HG03442 (cell line): ENCODE measurements around the gene AKNA.

Experiments
- ATAC-seq: cut with Tn5 transposase; IDR thresholded peaks from one replicate; pipeline ENCODE4 v1.9.1; 2021; ENCODE audit warnings: mild to moderate bottlenecking, moderate library complexity; ENCODE audit not compliant: unreplicated experiment

The AKNA gene, protein sequence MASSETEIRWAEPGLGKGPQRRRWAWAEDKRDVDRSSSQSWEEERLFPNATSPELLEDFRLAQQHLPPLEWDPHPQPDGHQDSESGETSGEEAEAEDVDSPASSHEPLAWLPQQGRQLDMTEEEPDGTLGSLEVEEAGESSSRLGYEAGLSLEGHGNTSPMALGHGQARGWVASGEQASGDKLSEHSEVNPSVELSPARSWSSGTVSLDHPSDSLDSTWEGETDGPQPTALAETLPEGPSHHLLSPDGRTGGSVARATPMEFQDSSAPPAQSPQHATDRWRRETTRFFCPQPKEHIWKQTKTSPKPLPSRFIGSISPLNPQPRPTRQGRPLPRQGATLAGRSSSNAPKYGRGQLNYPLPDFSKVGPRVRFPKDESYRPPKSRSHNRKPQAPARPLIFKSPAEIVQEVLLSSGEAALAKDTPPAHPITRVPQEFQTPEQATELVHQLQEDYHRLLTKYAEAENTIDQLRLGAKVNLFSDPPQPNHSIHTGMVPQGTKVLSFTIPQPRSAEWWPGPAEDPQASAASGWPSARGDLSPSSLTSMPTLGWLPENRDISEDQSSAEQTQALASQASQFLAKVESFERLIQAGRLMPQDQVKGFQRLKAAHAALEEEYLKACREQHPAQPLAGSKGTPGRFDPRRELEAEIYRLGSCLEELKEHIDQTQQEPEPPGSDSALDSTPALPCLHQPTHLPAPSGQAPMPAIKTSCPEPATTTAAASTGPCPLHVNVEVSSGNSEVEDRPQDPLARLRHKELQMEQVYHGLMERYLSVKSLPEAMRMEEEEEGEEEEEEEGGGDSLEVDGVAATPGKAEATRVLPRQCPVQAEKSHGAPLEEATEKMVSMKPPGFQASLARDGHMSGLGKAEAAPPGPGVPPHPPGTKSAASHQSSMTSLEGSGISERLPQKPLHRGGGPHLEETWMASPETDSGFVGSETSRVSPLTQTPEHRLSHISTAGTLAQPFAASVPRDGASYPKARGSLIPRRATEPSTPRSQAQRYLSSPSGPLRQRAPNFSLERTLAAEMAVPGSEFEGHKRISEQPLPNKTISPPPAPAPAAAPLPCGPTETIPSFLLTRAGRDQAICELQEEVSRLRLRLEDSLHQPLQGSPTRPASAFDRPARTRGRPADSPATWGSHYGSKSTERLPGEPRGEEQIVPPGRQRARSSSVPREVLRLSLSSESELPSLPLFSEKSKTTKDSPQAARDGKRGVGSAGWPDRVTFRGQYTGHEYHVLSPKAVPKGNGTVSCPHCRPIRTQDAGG (N-terminal part only)

GRCh38 chr9:114387680-114388356 is at the start of gene AKNA:
AKNA (minus strand) TSS chr9:114387982; CDS start chr9:114381333, 6,649 bp downstream.
- ATAC-seq = peak; percentile 23

GRCh38 chr9:114437401-114437893 is 49.7 kb upstream of the AKNA start:
- ATAC-seq = no peak

- ATAC-seq = no peak
These were observed 47.1 kb upstream of the AKNA start for GRCh38 chr9:114434878-114435311.

GRCh38 chr9:114433720-114434255 is 46.0 kb upstream of the AKNA start:
- ATAC-seq = peak; percentile 58

DNA sequence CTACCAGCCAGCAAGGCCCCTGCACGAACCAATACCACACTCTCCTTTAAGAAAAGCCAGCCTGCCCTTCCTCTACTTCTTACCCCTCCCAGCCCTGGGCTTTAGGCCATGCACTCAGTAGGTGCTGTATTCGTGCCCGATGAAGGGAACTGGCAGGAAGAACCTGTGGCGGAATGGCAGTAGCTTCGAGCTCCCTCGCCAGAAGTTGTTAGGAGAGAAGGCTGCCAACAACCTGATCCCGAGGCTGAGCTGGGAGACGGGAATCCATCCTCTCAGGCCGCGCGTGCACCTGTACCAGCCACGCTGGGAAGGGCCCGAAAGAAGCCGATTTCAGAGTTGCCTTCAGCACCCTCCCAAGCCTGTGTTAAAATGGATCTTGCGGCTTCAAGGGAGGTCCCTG is 45.3 kb upstream of the AKNA start:
- ATAC-seq = no peak

DNA sequence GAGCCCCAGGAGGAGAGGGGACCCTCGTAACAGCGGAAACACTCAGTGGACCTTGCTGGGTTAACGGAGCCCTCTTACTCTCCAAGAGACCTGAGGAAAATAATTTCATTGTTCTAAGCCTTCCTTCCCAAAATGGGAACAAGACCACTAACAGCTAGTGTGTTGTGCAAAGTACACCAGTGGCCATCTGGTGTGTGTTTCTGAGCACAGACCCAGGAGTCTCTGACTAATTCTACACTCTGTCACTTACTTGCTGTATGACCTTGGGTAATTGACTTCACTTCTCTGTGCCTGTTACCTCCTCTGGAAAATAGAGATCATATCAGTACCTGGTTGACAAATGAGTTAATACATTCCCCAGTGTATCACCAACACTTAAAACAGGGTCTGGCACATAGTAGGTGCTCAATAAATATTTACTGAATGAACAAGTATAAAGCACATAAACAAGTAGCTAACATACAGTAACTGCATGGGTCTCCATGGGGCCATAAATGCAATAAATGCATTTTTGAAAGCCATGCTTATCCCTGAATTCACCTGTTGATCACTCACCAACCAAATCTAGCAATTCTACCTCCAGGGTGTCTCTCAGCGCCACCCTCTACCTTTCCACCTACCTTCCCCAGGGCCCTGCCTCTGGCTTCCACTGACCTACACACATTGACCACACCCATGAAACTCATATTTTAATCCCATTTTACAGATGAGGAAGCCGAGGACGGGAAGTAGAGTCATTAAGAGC is 44.7 kb upstream of the AKNA start:
- no peak for ATAC-seq

DNA sequence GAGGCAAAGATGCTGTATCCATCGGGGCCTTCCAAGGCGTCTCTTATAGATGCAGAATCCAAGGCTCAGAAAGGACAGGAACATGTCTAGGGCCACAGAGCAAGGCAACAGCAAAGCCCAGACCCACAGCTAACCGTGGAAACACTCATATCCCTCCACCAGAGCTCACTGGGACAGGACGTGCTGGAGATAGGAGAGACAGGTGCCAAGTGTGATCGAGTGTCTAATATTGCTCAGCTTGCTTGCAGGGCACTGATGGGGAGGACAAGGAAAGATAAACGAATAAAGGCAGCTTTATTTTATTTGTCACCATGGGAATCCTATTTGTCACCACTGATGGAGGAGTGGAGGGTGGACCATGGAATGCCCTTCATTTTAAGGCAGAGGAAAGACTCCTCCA is 44.0 kb upstream of the AKNA start:
- no peak for ATAC-seq

- no peak for ATAC-seq
These were observed 43.2 kb upstream of the AKNA start for GRCh38 chr9:114431003-114431402.

GRCh38 chr9:114430457-114430856 is 42.7 kb upstream of the AKNA start:
- no peak for ATAC-seq

DNA sequence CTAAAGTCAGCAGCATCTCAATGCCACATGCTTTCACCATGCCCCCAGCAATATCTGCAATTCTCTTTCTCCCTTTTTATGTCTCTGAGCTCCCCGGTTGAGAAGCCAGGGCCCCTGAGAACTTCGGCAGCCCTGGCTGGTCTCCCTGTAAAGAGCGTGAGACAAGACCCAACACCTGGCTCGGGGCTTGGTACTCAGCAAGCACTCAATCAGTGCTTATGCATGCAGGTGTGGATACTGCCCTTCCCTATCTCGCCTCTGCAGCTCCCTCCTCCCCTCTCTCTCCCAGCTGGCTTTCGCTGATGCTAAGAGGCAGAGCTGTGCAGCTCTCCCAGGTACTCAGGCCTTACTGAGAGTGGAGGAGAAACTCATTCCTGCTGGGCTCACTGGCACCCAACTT is 41.7 kb upstream of the AKNA start:
- no peak for ATAC-seq

DNA sequence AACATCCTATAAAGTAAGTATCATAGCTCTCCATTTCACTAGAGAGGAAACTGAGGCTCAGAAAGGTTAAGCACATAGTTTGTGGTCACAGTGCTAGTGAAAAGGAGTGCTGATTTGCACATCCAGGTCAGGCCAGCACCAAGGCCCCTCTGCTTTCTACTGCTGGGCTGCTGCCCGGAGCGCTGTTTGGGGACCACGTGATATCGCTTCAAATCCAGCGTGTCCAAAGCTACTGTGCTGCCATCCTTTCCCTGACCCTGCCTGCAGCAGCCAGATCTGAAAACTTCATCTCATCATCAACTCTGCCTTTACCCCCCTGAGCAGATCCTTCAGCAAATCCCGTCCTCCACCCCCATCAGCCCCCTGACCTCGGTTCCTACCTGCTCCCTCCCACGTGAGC is 40.7 kb upstream of the AKNA start:
- no peak for ATAC-seq

DNA sequence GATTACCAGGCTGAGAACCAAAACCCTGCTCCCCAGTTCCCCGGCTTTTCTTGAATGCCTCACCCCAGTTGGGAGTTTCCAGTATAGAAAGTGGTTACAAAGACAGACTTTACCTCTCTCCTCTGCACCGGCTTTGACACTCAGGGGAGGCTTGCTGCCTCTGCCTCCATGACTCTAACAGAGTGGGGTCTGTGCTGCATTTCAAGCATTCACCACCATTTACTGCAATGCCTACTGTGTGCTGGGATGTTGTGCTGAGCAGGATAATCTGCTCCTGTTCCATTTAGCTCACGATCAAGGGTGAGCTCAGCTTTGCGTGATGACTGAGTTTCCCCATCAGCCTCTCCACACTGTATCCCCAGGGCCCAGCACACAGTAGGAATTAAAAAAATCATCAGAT is 39.9 kb upstream of the AKNA start:
- ATAC-seq = no peak

GRCh38 chr9:114426046-114426948 is 38.5 kb upstream of the AKNA start:
- ATAC-seq = no peak

DNA sequence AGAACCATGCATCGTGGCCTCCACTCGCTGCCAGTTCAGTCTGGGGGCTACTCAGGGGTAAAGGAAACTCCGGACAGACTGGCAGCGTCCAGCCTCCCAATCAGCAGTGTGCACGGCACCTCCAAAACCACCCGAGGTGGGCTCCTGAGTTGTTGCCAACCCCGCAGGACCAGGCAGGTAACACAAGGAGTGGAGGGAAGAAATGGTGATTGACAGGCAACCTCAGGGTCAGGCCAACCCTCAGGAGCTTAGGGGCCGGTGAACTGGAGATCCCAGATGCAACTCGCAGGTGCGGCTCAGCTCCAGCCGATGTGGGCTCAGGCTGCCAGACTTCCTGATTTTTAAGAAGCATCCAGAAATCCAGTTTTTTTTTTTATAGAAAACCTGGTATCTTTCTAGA is 37.3 kb upstream of the AKNA start:
- no peak for ATAC-seq

GRCh38 chr9:114424126-114424525 is 36.3 kb upstream of the AKNA start:
- ATAC-seq = no peak

GRCh38 chr9:114423181-114423580 is 35.4 kb upstream of the AKNA start:
- no peak for ATAC-seq

DNA sequence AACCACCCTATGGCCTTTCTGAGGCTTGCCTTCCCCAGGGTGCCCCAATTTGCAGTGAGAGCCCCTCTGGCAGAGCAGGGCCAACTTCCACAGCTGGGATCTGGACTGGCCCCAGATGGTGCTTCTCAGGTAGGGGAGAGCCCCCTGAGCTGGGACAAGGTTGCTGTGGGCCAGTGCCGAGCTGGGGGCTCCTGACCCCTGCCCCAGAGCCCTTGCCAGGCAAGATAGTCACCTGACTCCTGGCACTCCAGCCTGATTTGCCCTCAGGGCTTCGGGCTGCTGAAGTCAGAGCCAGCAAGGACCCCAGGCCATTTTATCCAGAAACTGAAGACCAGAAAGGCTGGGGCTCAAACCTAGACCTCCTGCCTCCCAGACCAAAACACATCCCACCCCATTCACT is 33.4 kb upstream of the AKNA start:
- no peak for ATAC-seq

DNA sequence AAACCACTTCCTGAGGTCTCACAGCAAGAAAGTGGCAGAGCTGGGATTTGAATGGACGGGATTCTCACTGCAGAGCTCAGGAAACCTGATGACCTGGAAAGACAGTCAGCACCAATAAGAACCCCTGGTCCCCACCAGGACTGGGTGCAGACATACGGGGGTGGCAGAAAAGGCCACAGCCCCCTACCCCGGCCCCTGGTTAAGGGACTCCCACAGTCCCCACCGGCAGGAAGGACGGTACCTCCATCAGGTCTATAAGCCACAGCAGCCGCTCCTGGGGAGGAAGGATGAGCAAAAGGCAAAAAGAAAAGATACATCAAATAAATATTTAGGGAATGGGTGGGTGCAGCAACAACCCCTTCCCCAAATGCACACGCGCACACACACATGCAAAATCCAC is 32.0 kb upstream of the AKNA start:
- no peak for ATAC-seq
